HL-60 (cell line): ENCODE data around the gene PARD3.

Source experiments
- DNase-seq, 2 experiments: peaks; one replicate each; pipeline ENCODE4 v3.0.0-alpha.2; 2010 to 2020; ENCODE audit warnings: low read depth in 1 of 2, low spot score in 1 of 2
- H3K27ac ChIP-seq: fragments of 250-450 bp; sonication (Bioruptor Pico); replicated peaks from 2 replicates; pipeline ENCODE4 v1.5.1; 2020; ENCODE audit warnings: mild to moderate bottlenecking, moderate library complexity
- H3K27me3 ChIP-seq: fragments of 250-450 bp; sonication (Bioruptor Pico); 2 replicates; pipeline ENCODE4 v1.5.1; 2021; ENCODE audit warnings: mild to moderate bottlenecking, moderate library complexity; ENCODE audit not compliant: insufficient read depth, poor library complexity, severe bottlenecking
- H3K4me3 ChIP-seq: replicated peaks from 2 replicates; pipeline ENCODE4 v1.5.1; 2011; ENCODE audit warnings: mild to moderate bottlenecking, control low read depth, low read length; ENCODE audit not compliant: insufficient read depth
- GABPA ChIP-seq: IDR thresholded peaks from 2 replicates; pipeline ENCODE4 v1.6.1; 2012; ENCODE audit warnings: low read depth
- POLR2AphosphoS5 ChIP-seq: IDR thresholded peaks from 2 replicates; pipeline ENCODE4 v1.6.1; 2012; ENCODE audit warnings: low read depth
- SPI1 ChIP-seq: IDR thresholded peaks from 2 replicates; pipeline ENCODE4 v1.6.1; 2012; ENCODE audit warnings: low read depth, mild to moderate bottlenecking, borderline replicate concordance
- TF ChIP-seq, protein P1 (sequence below): IDR thresholded peaks from 2 replicates; pipeline ENCODE4 v1.6.1; 2012; ENCODE audit warnings: low read depth; ENCODE audit not compliant: insufficient replicate concordance
- TF ChIP-seq, protein P2 (sequence below): IDR thresholded peaks from one replicate; pipeline ENCODE4 v1.5.1; 2011; ENCODE audit warnings: low read length, control low read depth, inconsistent platforms; ENCODE audit not compliant: insufficient read depth

Gene PARD3

DNA sequence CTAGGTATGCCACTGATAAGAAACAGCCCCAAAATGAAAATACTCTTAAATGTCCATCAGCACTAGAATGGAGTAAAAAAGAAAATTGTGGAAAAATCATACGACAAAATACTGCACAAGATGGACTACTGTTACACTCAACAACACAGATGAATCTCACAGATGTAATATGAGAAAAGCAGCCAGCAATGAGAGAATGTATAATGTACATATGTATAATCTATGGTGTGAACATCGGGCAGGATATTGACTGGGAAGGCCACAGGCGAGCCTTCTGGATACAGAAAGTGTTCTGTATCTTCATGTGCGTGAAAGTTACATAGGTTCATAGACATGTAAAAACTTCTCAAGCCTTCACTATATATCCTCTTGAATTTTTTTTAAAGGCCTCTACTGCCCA is 212.6 kb downstream of the PARD3 start:
- no peak overlapping the region for H3K4me3 ChIP-seq
- H3K27me3 ChIP-seq: no peaks in the 10 kb centered on the region
- TF ChIP-seq, protein P1, sequence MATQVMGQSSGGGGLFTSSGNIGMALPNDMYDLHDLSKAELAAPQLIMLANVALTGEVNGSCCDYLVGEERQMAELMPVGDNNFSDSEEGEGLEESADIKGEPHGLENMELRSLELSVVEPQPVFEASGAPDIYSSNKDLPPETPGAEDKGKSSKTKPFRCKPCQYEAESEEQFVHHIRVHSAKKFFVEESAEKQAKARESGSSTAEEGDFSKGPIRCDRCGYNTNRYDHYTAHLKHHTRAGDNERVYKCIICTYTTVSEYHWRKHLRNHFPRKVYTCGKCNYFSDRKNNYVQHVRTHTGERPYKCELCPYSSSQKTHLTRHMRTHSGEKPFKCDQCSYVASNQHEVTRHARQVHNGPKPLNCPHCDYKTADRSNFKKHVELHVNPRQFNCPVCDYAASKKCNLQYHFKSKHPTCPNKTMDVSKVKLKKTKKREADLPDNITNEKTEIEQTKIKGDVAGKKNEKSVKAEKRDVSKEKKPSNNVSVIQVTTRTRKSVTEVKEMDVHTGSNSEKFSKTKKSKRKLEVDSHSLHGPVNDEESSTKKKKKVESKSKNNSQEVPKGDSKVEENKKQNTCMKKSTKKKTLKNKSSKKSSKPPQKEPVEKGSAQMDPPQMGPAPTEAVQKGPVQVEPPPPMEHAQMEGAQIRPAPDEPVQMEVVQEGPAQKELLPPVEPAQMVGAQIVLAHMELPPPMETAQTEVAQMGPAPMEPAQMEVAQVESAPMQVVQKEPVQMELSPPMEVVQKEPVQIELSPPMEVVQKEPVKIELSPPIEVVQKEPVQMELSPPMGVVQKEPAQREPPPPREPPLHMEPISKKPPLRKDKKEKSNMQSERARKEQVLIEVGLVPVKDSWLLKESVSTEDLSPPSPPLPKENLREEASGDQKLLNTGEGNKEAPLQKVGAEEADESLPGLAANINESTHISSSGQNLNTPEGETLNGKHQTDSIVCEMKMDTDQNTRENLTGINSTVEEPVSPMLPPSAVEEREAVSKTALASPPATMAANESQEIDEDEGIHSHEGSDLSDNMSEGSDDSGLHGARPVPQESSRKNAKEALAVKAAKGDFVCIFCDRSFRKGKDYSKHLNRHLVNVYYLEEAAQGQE: no peak
- TF ChIP-seq POLR2AphosphoS5 (no peak), SPI1 (no peak), GABPA (no peak)
- TF ChIP-seq, protein P2, sequence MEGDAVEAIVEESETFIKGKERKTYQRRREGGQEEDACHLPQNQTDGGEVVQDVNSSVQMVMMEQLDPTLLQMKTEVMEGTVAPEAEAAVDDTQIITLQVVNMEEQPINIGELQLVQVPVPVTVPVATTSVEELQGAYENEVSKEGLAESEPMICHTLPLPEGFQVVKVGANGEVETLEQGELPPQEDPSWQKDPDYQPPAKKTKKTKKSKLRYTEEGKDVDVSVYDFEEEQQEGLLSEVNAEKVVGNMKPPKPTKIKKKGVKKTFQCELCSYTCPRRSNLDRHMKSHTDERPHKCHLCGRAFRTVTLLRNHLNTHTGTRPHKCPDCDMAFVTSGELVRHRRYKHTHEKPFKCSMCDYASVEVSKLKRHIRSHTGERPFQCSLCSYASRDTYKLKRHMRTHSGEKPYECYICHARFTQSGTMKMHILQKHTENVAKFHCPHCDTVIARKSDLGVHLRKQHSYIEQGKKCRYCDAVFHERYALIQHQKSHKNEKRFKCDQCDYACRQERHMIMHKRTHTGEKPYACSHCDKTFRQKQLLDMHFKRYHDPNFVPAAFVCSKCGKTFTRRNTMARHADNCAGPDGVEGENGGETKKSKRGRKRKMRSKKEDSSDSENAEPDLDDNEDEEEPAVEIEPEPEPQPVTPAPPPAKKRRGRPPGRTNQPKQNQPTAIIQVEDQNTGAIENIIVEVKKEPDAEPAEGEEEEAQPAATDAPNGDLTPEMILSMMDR: no peak
- DNase-seq: no peak
- no peak overlapping the region for H3K27ac ChIP-seq

DNA sequence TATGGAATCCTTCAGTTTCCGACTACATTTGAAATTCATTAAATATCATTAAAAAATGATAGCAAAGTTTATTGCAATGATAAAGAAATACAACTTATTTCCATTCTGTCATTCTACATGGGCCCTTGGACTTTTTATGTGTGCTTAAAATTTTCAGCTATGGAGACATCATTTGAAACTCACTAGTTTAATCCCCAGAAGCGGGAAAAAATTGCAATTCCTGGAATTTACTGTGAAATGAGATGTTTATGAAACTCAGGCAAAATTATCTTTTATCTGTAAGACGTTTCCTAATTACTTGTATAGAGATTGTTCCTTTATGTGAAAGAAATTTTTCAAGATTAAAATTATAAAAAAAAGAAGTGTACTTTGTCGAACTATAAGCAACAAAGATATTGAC is 213.4 kb downstream of the PARD3 start:
- TF ChIP-seq GABPA: no peak
- TF ChIP-seq, protein P1: no peak
- TF ChIP-seq POLR2AphosphoS5: no peak
- no peak for DNase-seq
- H3K27me3 ChIP-seq: no peaks in the 10 kb centered on the region
- no peak overlapping the region for H3K27ac ChIP-seq
- H3K4me3 ChIP-seq: no peak overlapping the region

DNA sequence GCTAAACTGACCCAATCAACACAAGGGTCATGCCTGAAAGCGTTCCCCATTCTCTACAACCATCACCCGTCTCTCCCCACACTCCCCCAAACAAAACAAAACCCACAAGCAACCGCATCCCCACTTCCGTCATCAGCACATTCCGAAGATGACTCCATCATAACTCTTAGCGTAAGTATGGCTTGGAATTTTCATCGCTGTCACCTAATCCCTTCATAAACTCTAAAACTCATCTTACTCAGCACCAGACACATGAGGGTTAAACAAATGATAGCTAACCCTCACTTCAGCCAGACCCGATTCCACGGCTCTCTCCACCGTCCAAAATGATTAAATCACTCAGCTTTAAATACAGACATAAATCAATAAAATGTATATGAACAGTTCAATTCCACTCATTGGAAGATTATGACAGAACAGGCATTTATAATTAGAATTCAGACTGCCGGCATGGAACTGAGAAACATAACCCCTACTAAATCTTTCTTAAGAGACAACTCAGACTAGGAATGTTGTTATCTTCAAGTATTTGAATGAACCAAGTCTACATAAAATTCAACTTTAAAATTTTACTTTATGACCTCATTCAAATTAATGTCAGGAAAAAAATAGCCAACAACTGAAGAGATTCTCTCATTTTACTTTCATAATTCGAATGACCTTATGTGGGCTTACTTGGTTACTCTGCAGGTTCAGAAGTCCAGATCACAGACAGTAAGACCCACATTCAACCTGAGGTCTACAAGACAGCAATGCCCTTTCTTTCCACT is 215.9 kb downstream of the PARD3 start:
- Histone ChIP-seq H3K27me3 (no peaks in the 10 kb centered on the region), H3K4me3 (no peak overlapping the region), H3K27ac (no peak overlapping the region)
- DNase-seq: no peak
- no peak for TF ChIP-seq POLR2AphosphoS5
- TF ChIP-seq, protein P2: no peak
- TF ChIP-seq SPI1: no peak
- no peak for TF ChIP-seq GABPA
- TF ChIP-seq, protein P1: no peak
